Measurements from ENCODE around the gene TMEM151A.
A peak's percentile ranks its signal among the peaks of the same experiment; 100 is the strongest.

Gene TMEM151A

GRCh38 chr11:66336234-66337102 lies 44.8 kb downstream of the TMEM151A start, which contains the start of gene RIN1:
TSS of gene RIN1 (minus strand) at chr11:66336434. CDS start at chr11:66336402, 32 bp downstream.
- DNase-seq (ENCODE audit: low spot score): peak; percentile 27

DNA sequence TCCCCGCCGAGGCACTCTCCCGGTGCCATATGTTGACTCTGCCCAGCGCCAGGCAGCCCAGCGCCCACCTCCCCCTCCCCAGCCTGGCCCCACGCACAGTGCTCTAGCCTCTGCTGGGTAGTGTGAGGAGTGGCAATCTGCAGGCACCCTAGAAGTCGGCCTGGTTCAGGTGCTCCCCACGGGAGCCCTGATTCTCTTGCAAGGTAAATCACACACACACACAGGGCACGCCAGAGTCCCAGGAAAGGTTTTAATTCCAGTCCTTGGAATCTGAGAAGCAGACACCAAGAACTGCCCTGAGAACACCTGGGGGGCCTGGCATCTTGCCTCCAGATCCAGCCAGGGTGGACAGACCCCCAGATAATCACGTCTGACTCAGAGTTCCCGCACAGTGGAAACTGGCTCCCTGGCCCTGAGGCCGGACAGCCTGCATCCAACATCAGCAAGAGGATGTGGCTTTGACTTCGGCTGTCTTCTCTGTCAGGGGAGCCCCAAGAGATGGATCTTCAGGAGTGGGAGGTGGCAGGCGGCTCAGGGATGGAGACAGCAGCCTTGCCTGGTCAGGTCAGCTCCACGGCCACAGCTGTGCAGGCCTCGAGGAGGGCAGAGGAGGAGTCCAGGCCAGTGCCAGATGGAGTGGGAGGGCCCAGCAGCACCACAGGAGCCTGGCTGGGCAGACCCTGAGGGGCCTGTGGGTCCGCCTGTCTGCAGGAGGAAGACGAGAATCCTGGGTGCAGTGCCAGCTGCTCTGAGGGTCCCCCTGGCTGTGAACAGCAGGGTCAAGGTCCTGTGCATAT lies 45.6 kb downstream of the TMEM151A start:
- no peak for DNase-seq (ENCODE audit: low spot score)

DNA sequence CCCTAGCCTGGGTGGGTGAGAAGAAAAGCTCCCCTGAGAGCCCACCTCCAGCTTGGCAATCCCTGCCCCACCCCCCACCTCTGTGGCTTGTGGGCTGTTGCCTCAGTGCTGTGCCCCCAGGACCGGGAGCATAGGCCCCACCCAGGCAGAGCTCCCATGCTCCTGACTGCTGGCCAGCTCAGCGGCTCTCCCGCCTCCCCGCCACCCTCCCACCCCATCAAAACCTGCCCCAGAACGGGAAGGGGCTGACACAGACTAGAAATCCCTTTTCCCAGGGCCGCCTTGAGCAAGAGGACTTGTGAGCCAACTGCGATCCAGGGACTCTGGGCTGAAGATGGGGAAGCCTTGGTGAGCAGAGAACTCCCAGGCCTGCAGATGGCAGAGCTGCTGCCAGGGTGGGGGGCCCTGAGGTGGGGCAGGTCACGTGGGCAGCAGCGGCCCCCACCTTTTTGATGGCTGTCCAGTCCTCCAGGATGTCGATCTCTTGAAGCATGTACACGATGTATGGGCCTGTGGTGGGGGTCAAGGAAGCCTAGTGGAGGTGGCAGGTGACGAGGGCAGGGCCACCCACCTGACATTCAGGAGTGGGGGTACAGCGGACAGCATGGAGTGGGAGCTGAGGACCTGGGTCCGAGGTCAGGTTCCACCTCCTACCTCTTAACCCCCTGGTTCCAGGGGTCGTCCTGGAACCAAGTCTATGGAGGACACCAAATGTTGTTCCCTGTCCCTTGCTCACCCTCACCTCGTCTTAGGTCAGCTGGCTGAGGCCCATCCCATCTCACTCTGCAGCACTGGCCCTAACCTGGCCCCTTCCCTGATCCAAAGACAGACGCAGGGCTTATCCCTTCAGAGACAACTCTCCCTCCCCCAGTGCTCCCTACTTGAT lies 46.8 kb downstream of the TMEM151A start:
- DNase-seq (ENCODE audit: low spot score): no peak

GRCh38 chr11:66339162-66339675 lies 47.5 kb downstream of the TMEM151A start:
- no peak for DNase-seq (ENCODE audit: low spot score)

GRCh38 chr11:66339686-66340483 lies 48.2 kb downstream of the TMEM151A start:
- no peak for DNase-seq (ENCODE audit: low spot score)

GRCh38 chr11:66340596-66341501 lies 49.2 kb downstream of the TMEM151A start:
- DNase-seq (ENCODE audit: low spot score): no peak

GRCh38 chr11:66341502-66342126 lies 49.9 kb downstream of the TMEM151A start:
- DNase-seq (ENCODE audit: low spot score): no peak

DNA sequence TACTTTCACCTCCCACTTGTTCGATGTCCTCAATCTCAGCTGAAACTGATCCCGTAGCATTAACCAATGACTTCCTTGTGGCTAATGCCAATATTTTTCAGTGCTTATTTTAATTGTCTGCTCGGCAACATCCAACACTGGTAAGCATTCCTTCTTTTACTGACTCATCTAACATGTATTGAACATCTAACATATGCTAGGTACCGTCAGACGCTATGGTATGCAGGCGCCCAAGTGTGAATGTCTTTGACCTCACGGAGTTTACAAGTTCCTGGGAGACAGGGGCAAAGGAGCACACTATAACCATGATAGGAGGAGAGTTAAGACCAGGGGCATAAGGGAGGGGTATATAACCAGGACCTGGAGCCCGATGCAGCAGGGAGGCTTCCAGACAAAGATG lies 51.5 kb downstream of the TMEM151A start:
- no peak for DNase-seq (ENCODE audit: low spot score)

DNA sequence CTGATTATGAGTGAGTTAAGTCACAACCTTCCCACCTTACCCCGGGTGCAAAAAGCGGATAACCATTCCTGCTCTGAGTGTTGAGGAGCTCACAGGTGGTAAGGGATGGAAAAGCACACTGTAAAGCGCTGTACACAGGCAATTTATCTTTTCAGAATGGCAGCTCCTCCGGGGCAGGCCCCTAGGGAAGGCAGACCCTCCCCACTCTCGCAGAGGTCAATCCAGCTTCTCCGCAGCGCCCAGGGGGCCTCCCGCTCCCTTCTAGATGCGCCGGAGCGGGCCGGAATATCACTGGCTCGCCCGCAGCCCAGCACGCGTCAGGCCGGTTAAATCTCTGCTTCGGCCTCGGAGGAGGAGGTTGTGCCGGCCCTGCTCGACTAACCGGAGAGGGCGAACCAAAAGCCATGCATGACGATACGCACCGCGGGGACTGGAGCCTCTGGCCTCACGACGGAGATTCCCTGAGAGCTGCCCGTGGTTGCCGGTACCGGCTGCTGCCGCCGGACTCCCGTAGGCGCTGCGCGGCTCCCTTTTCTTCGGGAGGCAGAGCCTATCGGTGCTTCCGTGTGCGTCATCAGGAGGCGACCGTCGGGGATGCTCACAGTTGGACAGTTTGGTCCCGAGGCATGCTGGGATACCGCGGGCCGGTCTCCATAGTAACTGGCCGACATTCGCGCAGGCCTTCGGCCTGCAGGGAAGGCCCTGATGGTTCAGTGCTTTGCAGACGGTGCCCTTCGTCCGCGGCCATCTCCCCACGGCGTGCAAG lies 53.0 kb downstream of the TMEM151A start, which contains the start of gene BRMS1:
Gene BRMS1, minus strand, starts transcription at position 555 of the 766 bp plus-strand sequence. CDS start 2,870 bp downstream, outside the sequence.
- DNase-seq (ENCODE audit: low spot score): peak; percentile 95

DNA sequence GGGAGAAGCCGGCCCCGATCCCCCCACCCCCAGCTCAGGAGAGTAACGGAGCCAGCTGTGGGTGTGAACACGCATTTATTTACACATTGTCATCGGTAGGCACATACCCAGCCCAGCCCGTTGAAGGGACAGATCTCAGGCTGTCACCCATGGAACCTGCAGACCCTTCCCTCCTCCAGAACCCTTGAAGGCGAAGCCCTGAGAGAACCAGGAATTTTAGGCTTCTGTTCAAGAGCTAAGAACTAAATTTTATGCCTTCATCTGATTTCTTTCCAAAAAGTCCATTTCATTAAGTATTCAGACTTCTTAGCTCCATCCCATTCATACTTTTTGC lies 53.6 kb downstream of the TMEM151A start:
- no peak for DNase-seq (ENCODE audit: low spot score)
